ENCODE results near the gene XG.

- no peak for TF ChIP-seq POLR2A (IDR thresholded peaks at IDR 0.05; ENCODE audit: low read depth, low read length)
- no peak for TF ChIP-seq POLR2AphosphoS5 (IDR thresholded peaks at IDR 0.05; ENCODE audit: low read depth, low read length)
- TF ChIP-seq TAF1 (IDR thresholded peaks at IDR 0.05; ENCODE audit: borderline replicate concordance, low read depth, low read length): no peak
Observed at GRCh38 chrX:2761246-2761645, 9.4 kb downstream of the XG start.
